ENCODE data around the gene SHC3.

Gene SHC3

GRCh38 chr9:89059925-89060506 is 118.6 kb downstream of the SHC3 start:
- no peak for DNase-seq (ENCODE audit: insufficient read length, low spot score)
- no peak for FAIRE-seq

GRCh38 chr9:89058906-89059305 is 119.7 kb downstream of the SHC3 start:
- FAIRE-seq (peak; percentile 38), DNase-seq (ENCODE audit: insufficient read length, low spot score) (no peak)

- no peak for DNase-seq (ENCODE audit: insufficient read length, low spot score)
- no peak for FAIRE-seq
Observed at GRCh38 chr9:89054865-89055495, 123.6 kb downstream of the SHC3 start.

- no peak for DNase-seq (ENCODE audit: insufficient read length, low spot score)
- no peak for FAIRE-seq
Observed at GRCh38 chr9:89053301-89053700, 125.3 kb downstream of the SHC3 start.

- no peak for FAIRE-seq
- DNase-seq (ENCODE audit: insufficient read length, low spot score): no peak
Observed at GRCh38 chr9:89052470-89053097, 126.0 kb downstream of the SHC3 start.

- FAIRE-seq: no peak
- DNase-seq (ENCODE audit: insufficient read length, low spot score): no peak
Observed at GRCh38 chr9:89051421-89052025, 127.1 kb downstream of the SHC3 start.

GRCh38 chr9:89049646-89050045 is 129.0 kb downstream of the SHC3 start:
- no peak for FAIRE-seq

GRCh38 chr9:89048616-89049015 is 130.0 kb downstream of the SHC3 start:
- DNase-seq (ENCODE audit: insufficient read length, low spot score) (no peak), FAIRE-seq (no peak)

More at GRCh38 chr9:89049646-89050045, 129.0 kb downstream of the SHC3 start:
- no peak for DNase-seq (ENCODE audit: insufficient read length, low spot score)

- FAIRE-seq (no peak), DNase-seq (ENCODE audit: insufficient read length, low spot score) (no peak)
Observed at GRCh38 chr9:89047667-89048066, 131.0 kb downstream of the SHC3 start.

- FAIRE-seq: no peak
Observed at GRCh38 chr9:89046832-89047231, 131.8 kb downstream of the SHC3 start.

GRCh38 chr9:89044881-89045280 is 133.7 kb downstream of the SHC3 start:
- no peak for DNase-seq (ENCODE audit: insufficient read length, low spot score)
- no peak for FAIRE-seq

More at GRCh38 chr9:89046832-89047231, 131.8 kb downstream of the SHC3 start:
- DNase-seq (ENCODE audit: insufficient read length, low spot score): no peak

GRCh38 chr9:89044104-89044503 is 134.5 kb downstream of the SHC3 start:
- DNase-seq (ENCODE audit: insufficient read length, low spot score) (no peak), FAIRE-seq (no peak)

GRCh38 chr9:89042984-89043383 is 135.6 kb downstream of the SHC3 start:
- DNase-seq (ENCODE audit: insufficient read length, low spot score): no peak
- FAIRE-seq: no peak

GRCh38 chr9:89039664-89040063 is 139.0 kb downstream of the SHC3 start:
- FAIRE-seq (peak; percentile 91), DNase-seq (ENCODE audit: insufficient read length, low spot score) (no peak)

- DNase-seq (ENCODE audit: insufficient read length, low spot score) (no peak), FAIRE-seq (no peak)
Observed at GRCh38 chr9:89039104-89039465, 139.5 kb downstream of the SHC3 start.

- DNase-seq (ENCODE audit: insufficient read length, low spot score): no peak
- FAIRE-seq: no peak
Observed at GRCh38 chr9:89038382-89039103, 140.1 kb downstream of the SHC3 start.

GRCh38 chr9:89037891-89038290 is 140.7 kb downstream of the SHC3 start:
- FAIRE-seq: no peak

GRCh38 chr9:89037346-89037745 is 141.3 kb downstream of the SHC3 start:
- FAIRE-seq (no peak), DNase-seq (ENCODE audit: insufficient read length, low spot score) (no peak)

More at GRCh38 chr9:89037891-89038290, 140.7 kb downstream of the SHC3 start:
- no peak for DNase-seq (ENCODE audit: insufficient read length, low spot score)

- DNase-seq (ENCODE audit: insufficient read length, low spot score): no peak
- FAIRE-seq: no peak
Observed at GRCh38 chr9:89036891-89037290, 141.7 kb downstream of the SHC3 start.

- FAIRE-seq: no peak
- DNase-seq (ENCODE audit: insufficient read length, low spot score): no peak
Observed at GRCh38 chr9:89036383-89036782, 142.2 kb downstream of the SHC3 start.

- no peak for FAIRE-seq
Observed at GRCh38 chr9:89032661-89033060, 146.0 kb downstream of the SHC3 start.

More at GRCh38 chr9:89032661-89033060, 146.0 kb downstream of the SHC3 start:
- DNase-seq (ENCODE audit: insufficient read length, low spot score): no peak
